Ovary (tissue), 9 donors: Measurements from ENCODE around the gene PLXDC2. TPM values are rescaled to one million over a fixed set of nuclear protein-coding genes. Genes with fewer than 3 reads are reported as not detected.

Source experiments
- DNase-seq, 5 donors: peaks; one replicate each; pipeline ENCODE4 v3.0.0-alpha.2; 2019 to 2020
- H3K27ac ChIP-seq, 2 donors: fragments of 200-600 bp; one replicate each; pipeline versions ENCODE4 v1.5.1 to v1.8.0; 2019 to 2022
- H3K27me3 ChIP-seq: fragments of 200-600 bp; one replicate; pipeline ENCODE4 v1.8.0; 2022
- H3K36me3 ChIP-seq: fragments of 200-600 bp; sonication (generic); one replicate; pipeline ENCODE4 v1.5.1; 2019
- H3K4me1 ChIP-seq: one replicate; pipeline ENCODE4 v1.8.1; 2013; ENCODE audit warnings: mild to moderate bottlenecking, moderate library complexity; ENCODE audit not compliant: insufficient read depth
- H3K4me3 ChIP-seq: fragments of 200-600 bp; sonication (generic); one replicate; pipeline ENCODE4 v1.5.1; 2017
- H3K9me3 ChIP-seq, 2 donors: fragments of 200-600 bp in 1 of 2; sonication (generic) in 1 of 2; one replicate each; pipeline versions ENCODE4 v1.5.1 to v1.8.1; 2013 to 2019; ENCODE audit warnings: mild to moderate bottlenecking in 1 of 2, moderate library complexity in 1 of 2
- CTCF ChIP-seq, 3 donors: fragments of 450-650 bp in 2 of 3; fragments of 200-600 bp in 1 of 3; IDR thresholded peaks; one replicate each; pipeline versions ENCODE4 v1.5.1 to v1.8.0; 2016 to 2022; ENCODE audit warnings: antibody characterized with exemption in 3 of 3, mild to moderate bottlenecking in 1 of 3
- EP300 ChIP-seq: sonication (generic); formaldehyde crosslinking; IDR thresholded peaks from one replicate; pipeline ENCODE4 v1.6.1; 2017; ENCODE audit warnings: antibody characterized with exemption
- POLR2A ChIP-seq: fragments of 450-650 bp; IDR thresholded peaks from one replicate; pipeline ENCODE4 v1.6.1; 2017; ENCODE audit warnings: antibody characterized with exemption, mild to moderate bottlenecking, moderate library complexity
- WGBS, 3 donors: extraction: QIAGEN DNeasy Blood & Tissue Kit in 1 of 3; methylation state at CpG; one replicate each; pipeline versions ENCODE4 v1.1.5 to v1.1.7; 2013 to 2017; 5-methylcytosine and 5-hydroxymethylcytosine counted together
- intact Hi-C, 4 donors: fragments of 100-400 bp; cut with DNase I; formaldehyde crosslinking; loops; one replicate each; pipeline versions ENCODE4 v1.11.0 to v1.15.1; 2022 to 2023
- polyA plus RNA-seq, 2 donors: library from polyadenylated mRNA; stranded (reverse); fragments of 200-250 nt in 1 of 2; fragments of 350-450 nt in 1 of 2; fragmentation: Illumina TruSeq in 1 of 2; extraction: RNeasy Lipid Tissue Mini Kit (QIAGEN cat#74804) in 1 of 2; gene quantifications; one replicate each; pipeline ENCODE4 v1.2.3, GENCODE V29; 2013 to 2014
- total RNA-seq, 7 donors: library from RNA; depleted of rRNA in 2 of 7; stranded (reverse); fragments of >200 nt in 2 of 7; fragmentation: NEBNext Ultra II Directional in 3 of 7; extraction: Animal tissue kit (Norgen Biotek cat#: 25700) in 3 of 7; gene quantifications; one replicate each; pipeline versions ENCODE4 v1.1.0 to v1.2.4, GENCODE V29; 2016 to 2023
- donor health status: DM: no; HTN: no; CAD: no; lungs with moderate emphysema.
- donor health status: DM: no; HTN: no; CAD: no.
- donor health status: Bipolar disorder and iron deficiency.
- donor health status: DM: yes; HTN: yes; CAD: no.
- donor health status: DM: no; HTN: no; CAD: no.
- donor health status: DM: yes; HTN: yes; CAD: no.

PLXDC2 gene
- total and polyA plus RNA-seq, 9 donors = 13.6 to 76.0 (median 38.0) TPM

GRCh38 chr10:19876570-19876969 lies 60.3 kb downstream of the PLXDC2 start:
- TF ChIP-seq EP300 (no peak), CTCF (IDR thresholded peaks at IDR 0.05) (no peak), POLR2A (no peak)
- H3K4me1 ChIP-seq = peaks cover 3% of the 10 kb centered on the region
- H3K4me3 ChIP-seq = no peak overlapping the region

DNA sequence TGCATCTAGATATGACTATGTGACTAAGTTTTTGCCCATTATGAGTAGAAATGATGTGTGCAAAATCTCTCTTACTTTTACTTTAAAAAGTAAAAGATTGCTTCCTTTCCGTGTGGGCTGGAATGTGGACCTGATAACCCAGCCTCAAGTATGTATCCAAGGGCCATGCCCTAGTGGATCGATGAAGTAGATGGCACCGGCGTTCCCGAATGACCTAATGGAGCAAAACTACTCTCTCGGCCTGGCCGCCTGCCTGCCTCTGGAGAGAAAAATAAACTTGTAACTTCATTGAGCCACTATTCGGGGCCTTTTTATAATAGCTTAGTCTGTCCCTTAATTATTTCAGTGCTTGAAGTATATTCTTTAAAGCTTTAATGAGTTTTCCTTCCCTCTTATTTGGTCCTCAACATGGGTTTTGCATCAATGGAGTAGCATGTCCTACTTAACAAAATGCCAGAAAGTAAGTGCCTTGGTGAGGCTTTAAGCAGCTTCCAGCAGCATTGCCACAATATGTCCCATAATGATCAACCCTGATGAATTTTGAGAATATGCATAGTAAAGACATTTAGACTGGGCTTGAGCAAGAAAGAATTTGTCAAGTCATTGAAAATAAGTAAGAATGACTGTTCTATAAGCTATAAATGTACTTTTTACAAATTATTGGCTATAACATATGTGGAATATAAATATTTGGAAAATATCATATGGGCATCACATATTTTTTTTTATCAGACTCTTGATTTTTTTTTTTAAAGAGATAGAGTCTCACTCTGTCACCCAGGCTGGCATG lies 61.4 kb downstream of the PLXDC2 start:
- Histone ChIP-seq H3K36me3 (no peaks in the 10 kb centered on the region), H3K27ac (no peak overlapping the region), H3K27me3 (no peaks in the 10 kb centered on the region), H3K9me3 (no peaks in the 10 kb centered on the region), H3K4me1 (peaks cover 3% of the 10 kb centered on the region), H3K4me3 (no peak overlapping the region)
- TF ChIP-seq EP300 = no peak
- no peak for TF ChIP-seq POLR2A
- no peak for TF ChIP-seq CTCF (IDR thresholded peaks at IDR 0.05)
- intact Hi-C loops = no loop called here
- DNase-seq = no peak
- WGBS, 3 donors = 74 to 76% (median 74%) methylated on average over 8 of the region's 8 CpGs

More at GRCh38 chr10:19876570-19876969, 60.3 kb downstream of the PLXDC2 start:
- Histone ChIP-seq H3K36me3 (no peaks in the 10 kb centered on the region), H3K9me3 (no peaks in the 10 kb centered on the region), H3K27me3 (no peaks in the 10 kb centered on the region), H3K27ac (no peak overlapping the region)
- 85 to 94% (median 89%) methylated on average over 2 of the region's 2 CpGs for WGBS, 3 donors
- no peak for DNase-seq
- intact Hi-C loops = no loop called here

GRCh38 chr10:19882621-19883020 lies 66.4 kb downstream of the PLXDC2 start:
- Histone ChIP-seq H3K27me3 (no peaks in the 10 kb centered on the region), H3K36me3 (no peaks in the 10 kb centered on the region), H3K27ac (no peak overlapping the region), H3K9me3 (no peaks in the 10 kb centered on the region), H3K4me3 (no peak overlapping the region), H3K4me1 (no peaks in the 10 kb centered on the region)
- no peak for DNase-seq
- TF ChIP-seq EP300 (no peak), CTCF (IDR thresholded peaks at IDR 0.05) (no peak)
- WGBS, 3 donors = 92 to 94% (median 92%) methylated on average over 5 of the region's 5 CpGs
- intact Hi-C loops = no loop called here

DNA sequence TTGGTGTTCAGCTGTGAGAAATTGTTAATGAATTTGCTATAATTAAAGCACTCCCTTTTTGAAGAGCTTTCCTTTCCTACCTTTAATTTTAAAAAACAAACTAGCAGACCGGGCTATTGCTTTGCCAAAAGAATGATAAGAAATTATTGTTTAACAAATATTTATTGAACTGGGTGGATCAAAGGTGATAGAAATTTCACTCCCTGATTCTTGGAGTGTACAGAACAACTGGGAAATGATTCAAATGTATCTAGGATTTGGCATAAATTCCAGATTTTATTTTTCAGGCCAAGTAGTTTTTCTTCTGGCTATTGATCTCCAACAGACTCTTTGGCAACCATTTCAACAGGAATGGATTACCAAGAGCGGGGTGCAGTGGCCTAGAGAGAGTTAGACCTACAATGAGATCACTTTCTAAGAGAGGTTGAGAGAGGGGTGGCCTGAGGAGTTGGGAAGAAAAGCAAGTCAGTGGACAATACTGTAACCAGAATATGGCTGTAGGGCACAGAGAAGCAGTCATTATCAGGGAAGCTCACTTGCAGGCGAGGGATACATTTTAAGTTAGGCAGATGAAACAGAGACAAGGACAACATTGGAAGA lies 71.9 kb downstream of the PLXDC2 start:
- Histone ChIP-seq H3K9me3 (no peaks in the 10 kb centered on the region), H3K36me3 (no peaks in the 10 kb centered on the region), H3K27ac (no peak overlapping the region), H3K4me1 (peaks cover 3% of the 10 kb centered on the region), H3K4me3 (no peak overlapping the region), H3K27me3 (no peaks in the 10 kb centered on the region)
- intact Hi-C loops = no loop called here
- DNase-seq = no peak
- TF ChIP-seq CTCF (IDR thresholded peaks at IDR 0.05) = no peak
- TF ChIP-seq POLR2A = no peak
- TF ChIP-seq EP300 = no peak
- WGBS, 3 donors = 65 to 70% (median 66%) methylated on average over 3 of the region's 3 CpGs
